ENCODE results near the gene USP53. TPM values are rescaled to one million over a fixed set of nuclear protein-coding genes. Genes with fewer than 3 reads are reported as not detected.

USP53 gene
- total RNA-seq, 2 experiments from 2014 or later = 13.3 to 15.1 TPM

DNA sequence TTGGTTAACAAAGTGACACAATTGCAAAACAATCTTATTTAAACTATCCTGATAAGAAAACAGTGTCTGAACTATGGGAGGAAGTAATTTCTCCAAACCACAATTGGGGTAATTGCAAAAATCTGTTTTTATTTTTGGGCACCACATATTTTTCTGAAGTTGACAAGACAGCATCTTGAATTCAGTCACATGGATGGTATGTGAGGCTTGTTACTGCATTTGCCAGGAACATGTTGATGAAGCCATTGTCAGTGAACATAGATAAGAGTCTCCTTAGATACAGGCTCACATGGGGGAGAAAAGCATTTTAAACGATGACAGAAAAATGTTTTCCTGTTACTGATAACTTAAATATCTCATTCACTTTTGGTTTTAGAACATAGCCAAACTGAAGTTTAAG, 5.5 kb upstream of the USP53 start:
- POLR2A ChIA-PET = no interaction called here
- H3K4me3 Mint-ChIP-seq = no peak overlapping the region
- H3K27me3 Mint-ChIP-seq = peaks cover 3% of the 10 kb centered on the region
- H3K36me3 Mint-ChIP-seq = no peaks in the 10 kb centered on the region
- no peak overlapping the region for H3K27ac Mint-ChIP-seq
- peaks cover 19% of the 10 kb centered on the region for H3K4me1 Mint-ChIP-seq
- DNase-seq (no peak), ATAC-seq (ENCODE audit: low read depth) (no peak)
- H3K9me3 Mint-ChIP-seq = no peaks in the 10 kb centered on the region

DNA sequence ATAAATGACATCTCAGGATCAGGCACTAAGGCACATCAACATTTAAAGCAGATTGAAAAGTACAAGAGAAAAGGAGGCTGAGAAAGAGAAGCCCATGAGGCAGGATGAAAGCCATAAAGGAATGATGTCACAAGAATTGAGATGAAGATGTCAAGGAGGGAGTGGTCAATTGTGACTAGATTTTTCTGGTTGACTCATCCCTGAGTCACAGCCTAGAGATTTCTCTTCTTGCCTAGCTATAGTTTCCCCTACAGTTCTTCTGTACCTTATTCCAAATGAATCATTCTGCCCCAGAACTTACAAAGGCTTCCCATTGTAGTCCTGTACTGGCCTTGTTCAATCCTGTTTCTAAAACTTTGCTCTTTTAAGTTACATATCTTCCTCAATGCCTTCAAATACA, 3.4 kb upstream of the USP53 start:
- POLR2A ChIA-PET = no interaction called here
- DNase-seq (no peak), ATAC-seq (ENCODE audit: low read depth) (no peak)
- no peaks in the 10 kb centered on the region for H3K36me3 Mint-ChIP-seq
- H3K4me3 Mint-ChIP-seq = no peak overlapping the region
- H3K9me3 Mint-ChIP-seq = no peaks in the 10 kb centered on the region
- H3K4me1 Mint-ChIP-seq = peaks cover 22% of the 10 kb centered on the region
- H3K27ac Mint-ChIP-seq = no peak overlapping the region
- peaks cover 3% of the 10 kb centered on the region for H3K27me3 Mint-ChIP-seq

DNA sequence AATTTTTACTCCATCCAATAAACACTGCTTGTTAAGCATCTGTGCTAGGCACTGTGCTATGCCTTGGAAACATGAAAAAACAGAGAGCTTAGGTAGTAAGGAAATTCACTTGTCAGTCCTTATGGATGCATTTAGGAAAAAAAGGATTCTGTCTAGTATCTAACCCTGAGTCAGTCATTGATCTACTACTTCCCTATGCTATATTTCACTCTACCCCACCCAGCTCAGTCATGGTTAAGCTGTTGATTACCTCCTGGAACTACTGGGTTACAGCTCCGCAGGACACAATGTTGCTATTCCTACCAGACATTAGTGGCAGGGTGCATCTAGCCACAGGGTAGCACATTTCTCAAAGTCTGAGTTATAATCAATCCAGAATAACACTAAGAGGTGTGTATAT, 2.9 kb upstream of the USP53 start:
- Mint-ChIP-seq H3K4me1 (peaks cover 22% of the 10 kb centered on the region), H3K27me3 (peaks cover 3% of the 10 kb centered on the region), H3K36me3 (no peaks in the 10 kb centered on the region), H3K9me3 (no peaks in the 10 kb centered on the region), H3K27ac (no peak overlapping the region), H3K4me3 (no peak overlapping the region)
- ATAC-seq (ENCODE audit: low read depth) = no peak
- DNase-seq = no peak
- POLR2A ChIA-PET = no interaction called here

DNA sequence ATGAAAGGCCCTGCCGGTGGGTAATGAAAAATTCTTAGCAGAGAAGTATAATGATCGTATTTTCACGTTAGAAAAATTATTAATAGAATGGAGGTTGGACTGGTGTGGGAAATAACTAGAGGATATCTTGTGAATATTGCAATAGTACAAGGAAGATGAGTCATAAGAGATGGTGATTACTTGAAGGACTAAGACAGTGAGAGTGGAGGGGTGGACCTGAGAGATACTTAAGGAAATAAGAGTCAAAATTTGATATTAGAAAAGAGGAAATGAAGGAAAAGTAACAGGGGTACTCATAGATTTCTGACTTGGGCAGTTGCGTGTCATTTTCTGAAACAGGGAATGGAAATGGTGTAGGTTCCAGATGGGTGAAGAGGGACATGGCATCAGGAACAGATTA, 1.7 kb upstream of the USP53 start:
- no peak for ATAC-seq (ENCODE audit: low read depth)

DNA sequence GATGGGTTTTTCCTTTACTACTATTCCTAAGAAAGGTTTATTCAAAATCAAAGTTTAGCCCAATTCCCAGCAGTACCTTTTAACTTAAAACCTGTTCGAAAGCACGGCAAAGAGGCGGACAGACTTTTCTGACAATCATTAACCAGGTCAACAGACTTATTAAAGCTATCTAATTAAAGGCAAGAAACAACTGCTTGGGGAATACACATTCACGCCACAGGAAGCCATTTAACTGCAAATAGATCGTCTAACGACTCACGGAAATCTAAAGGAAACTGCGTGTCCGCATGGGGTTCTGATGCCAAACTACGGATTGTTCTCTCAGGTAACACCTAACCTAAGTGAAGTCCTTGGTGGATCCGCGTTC, 663 bp upstream of the USP53 start:
- H3K27ac Mint-ChIP-seq = peak overlapping the region; percentile 95
- H3K27me3 Mint-ChIP-seq = peaks cover 4% of the 10 kb centered on the region
- ATAC-seq (ENCODE audit: low read depth) (peak; percentile 11), DNase-seq (no peak)
- H3K36me3 Mint-ChIP-seq = no peaks in the 10 kb centered on the region
- POLR2A ChIA-PET = interaction anchor here (1.5 to 3.0 kb wide), 2 partner anchors 26 to 88 kb away, joined by 5 to 39 read pairs; a partner anchor contains a TSS
- peaks cover 25% of the 10 kb centered on the region for H3K4me1 Mint-ChIP-seq
- peak overlapping the region; percentile 89 for H3K4me3 Mint-ChIP-seq
- no peaks in the 10 kb centered on the region for H3K9me3 Mint-ChIP-seq

More for the DNA sequence above, 1.7 kb upstream of the USP53 start:
- Mint-ChIP-seq H3K9me3 (no peaks in the 10 kb centered on the region), H3K27me3 (peaks cover 4% of the 10 kb centered on the region), H3K27ac (no peak overlapping the region), H3K4me1 (peaks cover 25% of the 10 kb centered on the region), H3K4me3 (peak overlapping the region; percentile 89), H3K36me3 (no peaks in the 10 kb centered on the region)
- POLR2A ChIA-PET = no interaction called here
- DNase-seq = no peak

DNA sequence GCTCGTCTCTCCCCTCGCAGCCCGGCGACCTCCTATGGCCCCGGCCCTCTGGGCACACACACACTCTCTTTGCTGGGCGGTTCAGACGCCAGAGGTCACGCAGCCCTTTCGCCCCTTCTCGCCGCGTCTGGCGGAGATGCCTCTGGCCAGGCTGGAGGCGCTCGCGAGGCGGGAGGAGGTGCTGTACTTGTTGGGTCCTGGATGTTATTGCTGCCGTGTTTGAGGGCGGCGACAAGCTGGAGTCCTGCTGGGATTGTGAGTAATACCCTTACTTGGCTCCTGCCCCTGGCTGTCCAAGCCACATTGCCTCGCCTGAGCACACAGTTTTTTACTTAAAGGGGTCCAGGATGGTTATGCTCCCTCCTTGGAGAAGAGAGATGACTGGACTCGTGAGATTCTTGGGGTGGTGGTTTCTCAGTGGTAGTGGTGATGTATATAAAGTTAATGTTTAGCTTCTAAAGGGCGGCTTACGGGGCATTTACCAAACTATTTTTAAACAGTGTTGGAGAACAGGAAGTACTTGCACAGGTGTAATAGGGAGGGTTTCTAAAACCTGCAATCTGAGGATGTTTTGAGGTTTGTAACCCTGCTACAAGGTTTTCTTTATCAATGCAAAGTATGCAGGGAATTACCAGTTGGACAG, 572 bp downstream of the USP53 start:
- DNase-seq = peak; percentile 78
- Mint-ChIP-seq H3K36me3 (peaks cover 9% of the 10 kb centered on the region), H3K27me3 (peaks cover 2% of the 10 kb centered on the region), H3K9me3 (no peaks in the 10 kb centered on the region), H3K27ac (peak overlapping the region; percentile 95), H3K4me1 (peaks cover 25% of the 10 kb centered on the region), H3K4me3 (peak overlapping the region; percentile 89)
- POLR2A ChIA-PET = interaction anchor here (0.7 to 3.0 kb wide), 6 partner anchors 18 to 241 kb away, joined by 3 to 39 read pairs (median 4); a partner anchor contains a TSS
- peak; percentile 49 for ATAC-seq (ENCODE audit: low read depth)

DNA sequence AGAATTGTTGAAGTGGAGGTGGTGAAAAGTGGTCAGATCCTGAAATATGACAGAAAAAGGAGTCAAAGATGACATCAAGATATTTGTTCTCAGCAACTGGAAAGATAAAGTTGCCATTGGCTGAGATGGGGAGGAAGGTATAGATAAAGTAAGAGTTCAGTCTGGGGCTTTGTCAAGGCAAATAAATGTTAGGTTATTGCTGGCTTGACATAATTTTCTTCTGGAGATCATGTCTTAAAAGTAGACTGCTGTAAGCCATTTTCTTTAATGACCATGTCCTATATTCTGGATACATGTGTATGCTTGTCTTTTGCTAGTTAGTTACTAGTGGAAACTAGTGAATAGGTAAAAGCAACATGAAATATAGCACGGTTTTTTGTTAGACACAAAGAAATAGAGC, 5.6 kb downstream of the USP53 start:
- no peak overlapping the region for H3K27ac Mint-ChIP-seq
- peaks cover 11% of the 10 kb centered on the region for H3K4me1 Mint-ChIP-seq
- H3K9me3 Mint-ChIP-seq = peaks cover 3% of the 10 kb centered on the region

DNA sequence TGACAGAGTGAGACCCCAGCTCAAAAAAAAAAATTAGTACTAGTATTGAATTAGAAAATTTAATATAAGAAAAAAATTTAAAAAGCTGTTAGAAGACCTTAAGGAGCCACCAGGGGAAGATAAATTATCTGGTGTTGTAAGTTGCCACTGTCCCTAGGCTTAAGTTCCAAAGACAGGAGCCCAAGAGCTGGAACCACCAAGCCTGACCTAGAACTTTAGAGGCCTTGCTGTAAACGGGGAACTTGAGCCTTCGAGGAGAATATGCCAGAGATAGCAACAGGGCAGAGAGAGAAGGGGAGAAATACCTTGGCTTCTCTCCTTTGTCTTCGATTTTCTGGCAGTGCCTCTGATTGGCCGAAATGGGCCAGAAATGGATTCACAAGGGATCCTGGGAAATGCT, 8.9 kb downstream of the USP53 start:
- H3K27ac Mint-ChIP-seq = no peak overlapping the region
- H3K36me3 Mint-ChIP-seq = peaks cover 38% of the 10 kb centered on the region
- peaks cover 5% of the 10 kb centered on the region for H3K4me1 Mint-ChIP-seq
- no peak for DNase-seq
- H3K4me3 Mint-ChIP-seq = no peak overlapping the region
- POLR2A ChIA-PET = no interaction called here
- H3K27me3 Mint-ChIP-seq = no peaks in the 10 kb centered on the region
- H3K9me3 Mint-ChIP-seq = peaks cover 4% of the 10 kb centered on the region
- no peak for ATAC-seq (ENCODE audit: low read depth)

More for the DNA sequence above, 5.6 kb downstream of the USP53 start:
- Mint-ChIP-seq H3K4me3 (no peak overlapping the region), H3K27me3 (peaks cover 2% of the 10 kb centered on the region), H3K36me3 (peaks cover 32% of the 10 kb centered on the region)
- POLR2A ChIA-PET = no interaction called here
- ATAC-seq (ENCODE audit: low read depth) (no peak), DNase-seq (no peak)

DNA sequence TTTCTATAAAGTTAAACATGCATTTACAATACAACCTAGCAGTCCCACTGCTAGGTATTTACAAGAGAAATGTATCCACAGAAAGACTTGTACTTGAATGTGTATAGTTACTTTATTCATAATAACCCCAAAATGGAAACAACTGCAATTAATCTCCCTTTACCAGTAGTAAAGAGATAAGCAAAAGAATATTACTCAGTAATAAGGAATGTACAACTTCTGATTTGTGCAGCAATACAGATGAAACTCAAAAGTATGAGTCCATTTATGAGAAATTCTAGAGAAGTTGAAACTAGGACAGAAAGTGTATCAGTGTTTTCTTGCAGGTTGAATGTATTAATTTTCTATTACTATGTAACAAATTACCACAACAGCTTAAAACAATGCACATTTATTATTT, 15.2 kb downstream of the USP53 start:
- Mint-ChIP-seq H3K4me3 (no peak overlapping the region), H3K27ac (no peak overlapping the region), H3K9me3 (peaks cover 2% of the 10 kb centered on the region), H3K4me1 (peaks cover 4% of the 10 kb centered on the region), H3K36me3 (peaks cover 14% of the 10 kb centered on the region), H3K27me3 (no peaks in the 10 kb centered on the region)
- DNase-seq (no peak), ATAC-seq (ENCODE audit: low read depth) (no peak)
- POLR2A ChIA-PET = no interaction called here

DNA sequence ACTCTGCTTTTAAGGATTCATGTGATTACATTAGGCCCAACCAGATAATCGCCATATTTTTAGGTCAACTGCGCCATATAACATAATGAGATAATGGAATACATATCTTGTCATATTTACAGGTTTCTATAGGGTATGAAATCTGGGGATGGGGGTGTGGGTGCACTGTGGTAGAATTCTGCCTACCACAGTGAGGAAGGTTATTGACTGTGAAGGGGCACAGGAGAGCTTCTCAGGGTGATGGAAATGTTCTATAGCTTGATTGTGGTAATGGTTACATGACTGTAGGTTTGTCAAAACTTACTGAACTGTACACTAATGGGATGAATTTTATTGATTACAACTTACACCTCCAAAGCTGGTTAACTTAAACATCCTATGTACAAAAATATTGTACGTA, 15.9 kb downstream of the USP53 start:
- H3K27me3 Mint-ChIP-seq = no peaks in the 10 kb centered on the region
- H3K4me1 Mint-ChIP-seq = peaks cover 6% of the 10 kb centered on the region
- no peaks in the 10 kb centered on the region for H3K9me3 Mint-ChIP-seq
- no peak for ATAC-seq (ENCODE audit: low read depth)
- H3K36me3 Mint-ChIP-seq = peaks cover 11% of the 10 kb centered on the region
- POLR2A ChIA-PET = no interaction called here
- DNase-seq = no peak
- no peak overlapping the region for H3K27ac Mint-ChIP-seq
- no peak overlapping the region for H3K4me3 Mint-ChIP-seq

DNA sequence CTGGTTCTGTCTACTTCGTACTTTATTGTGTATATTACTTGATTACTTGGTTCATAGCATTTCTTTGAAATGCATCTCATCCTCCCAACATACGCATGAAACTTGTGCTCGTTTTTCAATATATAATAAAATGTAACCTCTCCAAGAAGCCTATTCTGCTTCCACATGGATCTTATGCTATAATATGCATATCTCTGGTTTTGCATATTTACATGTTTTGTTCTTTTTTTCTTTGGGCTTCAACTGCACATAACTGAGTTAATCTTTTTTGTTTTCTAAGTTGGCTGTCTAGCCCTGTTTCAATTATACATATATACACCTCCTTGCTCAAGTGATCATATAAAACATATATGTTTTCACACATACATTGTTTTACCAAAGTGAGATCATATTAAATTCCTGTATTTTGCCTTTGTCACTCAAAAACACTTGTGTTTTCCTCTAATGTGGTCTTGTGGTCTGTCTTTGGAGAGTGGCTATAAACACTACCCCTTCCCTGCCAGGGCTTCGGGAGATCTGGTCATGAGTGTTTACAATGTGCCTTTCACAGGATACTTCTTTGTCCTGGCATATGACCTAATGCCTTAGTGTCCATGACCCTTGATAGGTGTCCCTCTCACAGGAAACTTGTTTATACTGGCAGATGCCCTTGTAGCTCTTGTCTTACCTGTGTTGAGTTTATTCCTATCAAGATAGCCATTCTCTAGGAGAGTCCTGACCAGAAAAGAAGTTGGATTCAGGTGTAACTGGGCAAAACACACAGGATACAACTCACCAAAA, 17.6 kb downstream of the USP53 start:
- no peak for ATAC-seq (ENCODE audit: low read depth)
- Mint-ChIP-seq H3K4me3 (no peak overlapping the region), H3K9me3 (no peaks in the 10 kb centered on the region), H3K27ac (no peak overlapping the region), H3K27me3 (no peaks in the 10 kb centered on the region), H3K36me3 (peaks cover 6% of the 10 kb centered on the region), H3K4me1 (peaks cover 13% of the 10 kb centered on the region)
- no peak for DNase-seq
- POLR2A ChIA-PET = interaction anchor here (1.2 kb wide), 1 partner anchor 17 kb away, joined by 3 read pairs; no protein-coding TSS in a partner anchor

DNA sequence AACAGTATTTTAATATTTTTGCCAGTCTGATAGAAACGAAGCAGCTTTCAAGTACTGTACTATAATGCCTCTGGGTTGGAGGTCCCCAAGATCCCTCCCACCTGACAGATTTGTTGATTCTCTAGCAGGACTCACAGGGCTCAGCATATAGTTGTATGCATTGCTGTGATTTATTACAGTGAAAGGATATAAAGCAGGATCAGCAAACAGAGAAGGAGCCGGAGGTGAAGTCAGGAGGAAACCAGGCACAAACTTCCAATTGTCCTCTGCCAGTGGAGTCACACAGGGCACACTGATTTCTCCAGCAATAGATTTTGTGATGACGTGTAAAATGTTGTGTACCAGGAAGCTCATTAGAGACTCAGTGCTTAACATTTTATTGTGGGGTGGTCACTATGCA, 19.0 kb downstream of the USP53 start:
- DNase-seq (no peak), ATAC-seq (ENCODE audit: low read depth) (no peak)
- H3K36me3 Mint-ChIP-seq = peaks cover 11% of the 10 kb centered on the region
- H3K27me3 Mint-ChIP-seq = no peaks in the 10 kb centered on the region
- H3K4me3 Mint-ChIP-seq = no peak overlapping the region
- H3K4me1 Mint-ChIP-seq = peaks cover 18% of the 10 kb centered on the region
- POLR2A ChIA-PET = interaction anchor here (1.2 kb wide), 1 partner anchor 18 kb away, joined by 3 read pairs; no protein-coding TSS in a partner anchor
- H3K27ac Mint-ChIP-seq = no peak overlapping the region
- no peaks in the 10 kb centered on the region for H3K9me3 Mint-ChIP-seq

DNA sequence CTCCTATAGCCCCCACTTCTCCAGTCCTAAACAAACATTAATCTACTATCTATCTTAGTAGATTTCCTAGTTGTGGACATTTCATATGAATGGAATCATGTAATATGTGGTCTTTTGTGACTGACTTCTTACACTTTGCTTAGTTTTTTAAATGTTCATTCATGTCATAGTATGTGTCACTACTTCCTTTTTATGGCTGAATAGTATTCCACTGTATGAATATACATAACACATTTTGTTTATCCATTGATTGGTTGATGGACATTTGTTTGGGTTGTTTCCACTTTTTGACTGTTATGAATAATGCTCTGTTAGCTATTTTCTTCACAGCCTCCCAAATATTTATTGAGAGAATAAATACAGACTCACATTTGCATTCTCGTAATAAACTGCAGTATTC, 19.8 kb downstream of the USP53 start:
- H3K27ac Mint-ChIP-seq = no peak overlapping the region
- H3K4me1 Mint-ChIP-seq = peaks cover 22% of the 10 kb centered on the region
- no peak for DNase-seq
- no peak for ATAC-seq (ENCODE audit: low read depth)
- POLR2A ChIA-PET = no interaction called here
- no peak overlapping the region for H3K4me3 Mint-ChIP-seq
- H3K27me3 Mint-ChIP-seq = no peaks in the 10 kb centered on the region
- H3K36me3 Mint-ChIP-seq = peaks cover 11% of the 10 kb centered on the region
- no peaks in the 10 kb centered on the region for H3K9me3 Mint-ChIP-seq

DNA sequence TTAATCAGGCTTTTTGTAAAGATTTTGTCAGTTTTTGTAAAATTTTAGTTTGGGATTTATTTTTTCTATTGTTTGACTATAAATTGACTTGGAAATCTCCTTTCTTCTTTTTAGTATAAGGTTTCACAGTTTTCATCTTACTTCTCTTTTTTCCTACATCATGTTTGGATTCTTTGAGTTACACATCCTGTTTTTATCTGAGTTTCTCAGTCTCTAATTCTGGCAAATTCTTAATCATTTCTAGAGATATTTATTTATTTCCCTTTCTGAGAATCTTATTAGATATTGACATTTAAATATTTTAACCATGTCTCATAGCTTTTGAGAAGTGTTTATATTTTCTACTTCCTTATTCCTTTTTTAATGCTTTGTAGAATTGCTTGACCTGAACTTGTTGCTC, 20.7 kb downstream of the USP53 start:
- Mint-ChIP-seq H3K4me1 (peaks cover 27% of the 10 kb centered on the region), H3K9me3 (no peaks in the 10 kb centered on the region), H3K36me3 (peaks cover 14% of the 10 kb centered on the region), H3K27ac (peak overlapping the region; percentile 82), H3K27me3 (no peaks in the 10 kb centered on the region), H3K4me3 (no peak overlapping the region)
- ATAC-seq (ENCODE audit: low read depth) = no peak
- POLR2A ChIA-PET = interaction anchor here (0.9 kb wide), 1 partner anchor 20 kb away, joined by 3 read pairs; the partner anchor contains the start of gene USP53
- DNase-seq = no peak
